C4-2B (cell line): Measurements from ENCODE around the gene OXSR1.

Experiments
- H3K27ac ChIP-seq: fragments of 450-650 bp; 2 replicates; pipeline ENCODE4 v1.5.1; 2017
- ZFX ChIP-seq: fragments of 450-650 bp; IDR thresholded peaks from 2 replicates; pipeline ENCODE4 v1.6.1; 2017
- TF ChIP-seq, protein P1 (sequence below): fragments of 450-650 bp; conservative IDR thresholded peaks from 2 replicates; pipeline ENCODE4 v1.5.1; 2017; ENCODE audit warnings: mild to moderate bottlenecking

OXSR1 gene

DNA sequence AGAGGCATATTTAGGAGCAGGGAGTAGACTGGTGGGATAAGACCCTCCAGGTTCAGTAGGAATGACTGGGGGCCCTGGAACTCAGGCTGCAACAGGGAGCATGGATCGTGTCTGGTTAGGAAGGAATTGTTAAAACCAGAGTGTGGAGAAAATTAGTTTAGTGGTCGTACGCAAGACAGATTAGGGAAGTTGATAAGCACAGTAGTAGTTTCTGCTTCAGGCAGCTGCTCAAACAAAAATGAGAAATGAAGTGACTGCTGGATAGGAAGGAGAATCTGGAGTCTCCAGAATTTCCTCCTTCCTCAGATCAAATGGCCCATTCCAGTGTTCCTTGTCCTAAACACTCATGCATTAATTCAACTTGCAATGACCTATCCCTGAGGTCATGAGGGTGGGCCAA lies 15.6 kb upstream of the OXSR1 start:
- no peak for TF ChIP-seq ZFX
- no peak overlapping the region for H3K27ac ChIP-seq

DNA sequence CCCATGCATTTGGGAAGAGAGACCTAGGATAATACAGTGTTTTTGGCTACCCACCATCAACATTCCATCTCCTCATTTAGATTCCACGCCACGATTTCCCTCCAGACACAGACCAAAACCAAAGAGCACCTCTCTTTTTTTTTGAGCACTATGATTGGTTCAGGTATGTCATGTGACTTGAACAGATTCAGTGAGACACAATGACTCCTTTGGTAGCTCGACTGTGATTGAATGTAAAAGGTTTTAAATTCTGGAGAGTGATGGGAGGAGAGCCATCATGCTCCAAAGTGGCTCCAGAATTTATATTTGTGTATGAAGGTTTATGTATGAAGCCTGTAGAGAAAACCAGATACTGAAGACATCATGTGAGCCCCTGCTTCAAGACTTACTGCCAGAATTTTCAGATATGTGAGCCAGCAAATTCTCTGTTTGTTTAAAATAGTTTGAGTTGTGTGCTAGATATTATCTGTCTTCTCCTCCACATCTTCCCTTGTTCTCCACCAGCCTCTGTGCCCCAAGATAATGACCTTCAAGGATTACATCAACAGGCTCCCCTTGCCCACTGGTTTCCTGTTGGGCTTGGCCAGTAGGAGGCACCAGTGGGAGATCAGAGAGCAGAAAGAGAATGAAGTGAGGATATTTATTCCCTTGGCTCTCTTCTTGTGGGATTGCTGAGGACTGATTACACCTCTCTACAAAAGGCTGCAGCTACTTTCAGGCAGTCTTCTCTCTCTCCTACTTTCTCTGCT lies 14.4 kb upstream of the OXSR1 start:
- TF ChIP-seq ZFX: no peak
- TF ChIP-seq, protein P1, sequence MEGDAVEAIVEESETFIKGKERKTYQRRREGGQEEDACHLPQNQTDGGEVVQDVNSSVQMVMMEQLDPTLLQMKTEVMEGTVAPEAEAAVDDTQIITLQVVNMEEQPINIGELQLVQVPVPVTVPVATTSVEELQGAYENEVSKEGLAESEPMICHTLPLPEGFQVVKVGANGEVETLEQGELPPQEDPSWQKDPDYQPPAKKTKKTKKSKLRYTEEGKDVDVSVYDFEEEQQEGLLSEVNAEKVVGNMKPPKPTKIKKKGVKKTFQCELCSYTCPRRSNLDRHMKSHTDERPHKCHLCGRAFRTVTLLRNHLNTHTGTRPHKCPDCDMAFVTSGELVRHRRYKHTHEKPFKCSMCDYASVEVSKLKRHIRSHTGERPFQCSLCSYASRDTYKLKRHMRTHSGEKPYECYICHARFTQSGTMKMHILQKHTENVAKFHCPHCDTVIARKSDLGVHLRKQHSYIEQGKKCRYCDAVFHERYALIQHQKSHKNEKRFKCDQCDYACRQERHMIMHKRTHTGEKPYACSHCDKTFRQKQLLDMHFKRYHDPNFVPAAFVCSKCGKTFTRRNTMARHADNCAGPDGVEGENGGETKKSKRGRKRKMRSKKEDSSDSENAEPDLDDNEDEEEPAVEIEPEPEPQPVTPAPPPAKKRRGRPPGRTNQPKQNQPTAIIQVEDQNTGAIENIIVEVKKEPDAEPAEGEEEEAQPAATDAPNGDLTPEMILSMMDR: no peak; the same call in 1 of the 2 replicates
- H3K27ac ChIP-seq: no peak overlapping the region

DNA sequence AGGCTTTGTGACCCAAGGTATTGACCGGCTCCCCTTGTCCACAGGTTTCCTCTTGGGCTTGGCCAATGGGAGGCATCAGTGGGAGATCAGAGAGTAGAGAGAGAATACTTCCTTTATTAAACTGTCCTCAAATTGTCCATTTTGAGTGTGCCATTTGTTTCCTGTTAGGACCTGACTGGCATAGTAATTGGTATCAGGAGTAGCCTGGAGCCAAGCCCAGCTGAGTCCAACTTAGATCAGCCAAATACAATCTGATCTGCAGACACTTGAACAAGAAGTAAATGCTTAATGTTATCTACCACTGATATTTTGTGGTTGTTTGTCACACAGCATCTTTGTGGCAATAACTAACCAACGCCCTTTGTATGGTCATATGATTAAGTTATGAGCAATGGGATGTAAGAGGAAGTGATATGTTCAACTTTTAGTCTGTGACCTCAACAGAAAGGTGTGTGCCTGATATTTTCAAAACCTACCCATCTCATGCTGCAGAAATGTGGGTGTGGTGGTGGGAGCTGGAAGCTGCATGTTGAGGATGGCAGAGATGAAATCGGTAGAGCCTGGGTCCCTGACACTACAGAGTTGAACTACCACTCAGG lies 13.6 kb upstream of the OXSR1 start:
- TF ChIP-seq, protein P1: no peak
- no peak for TF ChIP-seq ZFX
- no peak overlapping the region for H3K27ac ChIP-seq

DNA sequence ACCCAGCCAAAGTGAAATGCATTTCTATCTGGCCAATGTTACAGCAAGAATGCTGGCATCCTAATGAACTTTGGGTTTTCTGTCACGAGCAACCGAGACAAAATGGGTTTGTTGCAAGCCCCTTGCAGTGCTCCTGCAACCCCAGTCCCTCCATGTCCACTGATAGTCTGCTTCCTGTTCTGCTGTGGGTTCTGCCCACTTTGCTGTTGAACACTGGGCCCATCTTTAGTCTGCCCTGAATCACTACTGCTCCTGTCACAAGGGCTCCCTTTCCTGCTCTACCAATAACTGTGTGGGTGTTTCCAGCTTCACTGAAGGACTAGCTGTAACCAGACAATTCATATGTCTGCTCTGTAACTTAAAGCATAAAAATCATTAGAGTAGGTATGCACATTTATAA lies 12.7 kb upstream of the OXSR1 start:
- no peak for TF ChIP-seq ZFX
- TF ChIP-seq, protein P1: no peak
- H3K27ac ChIP-seq: no peak overlapping the region

DNA sequence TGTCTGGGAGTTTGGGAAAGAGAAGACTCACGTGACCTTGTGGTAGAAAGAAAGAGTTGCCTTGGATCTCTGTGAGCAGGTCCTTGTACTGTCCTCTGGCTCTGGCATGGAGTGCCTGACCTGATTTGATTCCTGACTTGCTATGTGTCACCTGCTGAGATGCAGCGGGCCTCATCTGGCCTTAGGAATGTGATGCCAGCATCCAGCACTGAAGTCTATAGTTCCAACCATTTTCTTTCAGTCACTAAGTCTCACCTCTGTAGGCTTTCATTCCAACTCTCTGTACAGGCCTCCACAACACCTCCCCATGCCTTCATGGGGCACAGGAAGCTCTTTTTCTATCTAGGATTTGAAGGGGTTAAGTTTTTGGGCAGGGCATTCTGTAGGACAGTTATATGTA lies 12.1 kb upstream of the OXSR1 start:
- H3K27ac ChIP-seq: no peak overlapping the region
- TF ChIP-seq ZFX: no peak
- TF ChIP-seq, protein P1: no peak

DNA sequence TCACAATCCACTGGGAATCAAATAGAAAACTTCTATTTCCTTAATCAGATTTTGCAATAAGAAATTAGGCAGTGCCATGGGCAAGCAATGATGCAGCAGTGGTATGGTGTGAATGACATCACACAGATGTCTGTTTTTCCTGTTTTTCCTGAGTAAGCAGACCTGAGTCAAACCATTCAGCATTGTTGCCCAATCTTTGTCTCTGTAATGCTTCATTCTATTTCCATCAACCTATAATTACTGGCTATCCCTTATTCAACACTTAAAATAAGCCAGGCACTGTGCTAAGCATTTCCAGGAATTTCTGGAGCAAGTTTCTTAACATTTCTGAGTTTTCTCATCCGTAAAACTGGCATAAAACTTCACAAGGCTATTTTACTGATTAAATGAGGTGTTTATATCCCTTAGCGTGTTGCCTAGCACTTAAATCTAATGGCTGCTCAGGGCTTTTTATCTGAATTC lies 11.3 kb upstream of the OXSR1 start:
- no peak overlapping the region for H3K27ac ChIP-seq
- TF ChIP-seq ZFX: no peak
- TF ChIP-seq, protein P1: no peak

DNA sequence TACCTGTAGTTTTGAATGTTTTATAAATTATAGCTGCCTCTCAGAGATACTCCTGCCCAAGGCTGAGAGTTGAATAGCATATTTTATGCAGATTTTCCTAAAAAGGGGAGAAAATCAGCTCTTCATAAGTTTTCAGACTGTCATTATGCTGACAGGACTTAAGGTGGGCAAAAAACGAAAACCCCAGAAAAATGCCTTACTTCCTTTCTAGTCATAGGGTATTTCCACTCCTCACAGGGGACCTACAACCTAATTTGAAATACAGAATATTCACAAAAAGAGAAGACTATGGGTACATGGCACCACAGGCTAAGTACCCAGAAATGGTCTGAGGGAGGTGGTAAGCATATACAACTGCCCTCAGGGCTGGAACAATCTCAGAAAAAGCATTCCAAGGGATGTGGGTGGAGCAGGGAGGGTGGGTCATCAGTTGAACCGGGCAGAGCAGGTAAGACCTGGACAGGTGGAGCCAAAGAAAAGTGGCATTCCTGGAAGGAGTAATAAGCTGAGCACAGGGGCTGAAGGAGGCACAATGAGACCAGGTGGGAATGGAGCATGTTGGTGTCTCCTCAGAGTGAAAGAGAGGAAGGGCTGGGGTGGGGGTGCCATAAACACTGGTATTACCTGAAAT lies 10.6 kb upstream of the OXSR1 start:
- H3K27ac ChIP-seq: no peak overlapping the region
- TF ChIP-seq, protein P1: no peak
- no peak for TF ChIP-seq ZFX
